Left kidney (tissue), 2 donors: ENCODE measurements around the gene ZNF865. TPM values are rescaled to one million over a fixed set of nuclear protein-coding genes. Genes with fewer than 3 reads are reported as not detected.

Experiments used
- DNase-seq: peaks from one replicate; pipeline ENCODE4 v3.0.0-alpha.2; 2013
- polyA plus RNA-seq: library from polyadenylated mRNA; unstranded; fragments of 120-200 nt; gene quantifications from one replicate; pipeline ENCODE4 v1.2.1, GENCODE V29; 2013; ENCODE audit not compliant: insufficient read length

ZNF865 gene
- polyA plus RNA-seq, 1 donor: 6.3 TPM

DNA sequence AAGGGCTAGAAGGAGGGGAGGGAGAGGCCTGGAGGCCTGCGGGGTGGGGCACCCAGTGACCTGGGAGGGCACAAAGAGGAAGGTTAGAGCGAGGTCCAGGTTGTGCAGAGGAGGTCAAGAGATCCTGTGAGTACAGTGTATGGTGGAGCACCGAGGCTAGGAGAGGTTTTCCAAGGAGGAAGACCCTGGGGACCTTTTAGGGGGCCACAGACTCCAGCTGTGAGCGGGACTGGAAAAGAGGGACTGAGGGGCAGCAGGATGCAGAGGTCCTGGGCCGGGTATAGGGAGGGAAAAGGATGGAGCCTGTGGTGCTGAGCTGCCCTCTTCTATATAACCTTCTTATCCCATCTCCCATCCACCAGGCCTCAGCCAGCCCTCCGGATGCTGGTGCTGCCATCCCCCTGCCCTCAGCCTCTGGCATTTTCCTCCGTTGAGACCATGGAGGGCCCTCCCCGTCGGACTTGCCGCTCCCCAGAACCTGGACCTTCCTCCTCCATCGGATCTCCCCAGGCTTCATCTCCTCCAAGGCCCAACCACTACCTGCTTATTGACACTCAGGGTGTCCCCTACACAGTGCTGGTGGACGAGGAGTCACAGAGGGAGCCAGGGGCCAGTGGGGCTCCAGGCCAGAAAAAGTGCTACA is 38.9 kb downstream of the ZNF865 start:
- no peak for DNase-seq

- DNase-seq: no peak
Measured at GRCh38 chr19:55644842-55645511, 39.5 kb downstream of the ZNF865 start.

DNA sequence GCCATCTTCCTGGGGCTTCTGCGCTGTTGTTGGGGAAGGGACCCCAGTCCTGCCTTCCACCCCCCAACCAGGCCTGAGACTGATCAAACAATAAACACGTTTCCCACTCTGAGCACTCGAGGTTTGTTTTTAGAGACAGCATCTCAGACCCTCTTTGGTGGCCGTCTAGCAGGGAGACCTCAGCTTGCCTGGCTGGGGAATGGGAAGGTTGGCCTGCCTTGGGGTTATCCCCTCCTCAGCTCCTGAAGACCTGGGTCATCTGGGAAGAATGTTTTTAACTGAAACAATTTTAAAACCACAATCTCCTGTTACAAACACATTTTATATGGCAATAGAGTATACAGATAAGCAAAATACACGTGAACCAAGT is 40.0 kb downstream of the ZNF865 start:
- no peak for DNase-seq

DNA sequence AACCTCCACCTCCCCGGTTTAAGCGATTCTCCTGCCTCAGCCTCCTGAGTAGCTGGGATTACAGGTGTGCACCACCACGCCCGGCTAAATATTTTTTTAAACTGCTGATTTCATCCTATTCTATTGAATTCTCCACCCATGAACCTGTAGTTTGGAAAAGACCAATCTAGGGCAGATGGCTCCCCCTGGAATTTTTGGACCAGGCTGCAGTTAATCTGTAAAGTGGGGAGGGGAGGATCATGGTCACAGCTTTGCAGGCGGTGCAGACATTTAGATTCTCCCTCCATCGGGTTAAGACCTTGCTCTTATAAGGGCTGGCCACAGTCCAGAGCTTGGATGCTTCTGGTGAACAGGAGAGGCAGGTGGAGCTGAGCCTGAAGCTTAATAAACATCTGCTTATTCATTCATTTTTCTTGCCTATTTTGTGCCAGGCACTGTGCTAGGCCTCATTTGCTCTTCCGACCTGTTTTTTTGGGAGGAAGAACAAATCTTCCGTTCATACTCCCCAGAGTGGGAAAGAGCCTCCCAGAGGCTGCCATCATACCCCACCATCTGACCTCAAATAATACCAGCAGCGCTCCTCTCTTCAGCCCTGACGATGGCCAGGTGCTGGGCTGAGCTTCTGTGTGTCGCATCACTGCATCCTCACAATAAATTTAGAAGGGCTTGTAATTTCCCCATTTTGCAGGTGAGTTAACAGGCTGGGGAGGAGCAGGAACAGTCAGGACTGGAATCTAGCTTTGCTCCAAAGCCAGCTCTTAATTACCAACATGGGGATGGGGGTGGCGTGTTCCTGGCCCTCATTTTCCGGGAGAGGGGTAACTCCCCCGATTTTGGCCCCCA is 41.7 kb downstream of the ZNF865 start:
- no peak for DNase-seq

DNA sequence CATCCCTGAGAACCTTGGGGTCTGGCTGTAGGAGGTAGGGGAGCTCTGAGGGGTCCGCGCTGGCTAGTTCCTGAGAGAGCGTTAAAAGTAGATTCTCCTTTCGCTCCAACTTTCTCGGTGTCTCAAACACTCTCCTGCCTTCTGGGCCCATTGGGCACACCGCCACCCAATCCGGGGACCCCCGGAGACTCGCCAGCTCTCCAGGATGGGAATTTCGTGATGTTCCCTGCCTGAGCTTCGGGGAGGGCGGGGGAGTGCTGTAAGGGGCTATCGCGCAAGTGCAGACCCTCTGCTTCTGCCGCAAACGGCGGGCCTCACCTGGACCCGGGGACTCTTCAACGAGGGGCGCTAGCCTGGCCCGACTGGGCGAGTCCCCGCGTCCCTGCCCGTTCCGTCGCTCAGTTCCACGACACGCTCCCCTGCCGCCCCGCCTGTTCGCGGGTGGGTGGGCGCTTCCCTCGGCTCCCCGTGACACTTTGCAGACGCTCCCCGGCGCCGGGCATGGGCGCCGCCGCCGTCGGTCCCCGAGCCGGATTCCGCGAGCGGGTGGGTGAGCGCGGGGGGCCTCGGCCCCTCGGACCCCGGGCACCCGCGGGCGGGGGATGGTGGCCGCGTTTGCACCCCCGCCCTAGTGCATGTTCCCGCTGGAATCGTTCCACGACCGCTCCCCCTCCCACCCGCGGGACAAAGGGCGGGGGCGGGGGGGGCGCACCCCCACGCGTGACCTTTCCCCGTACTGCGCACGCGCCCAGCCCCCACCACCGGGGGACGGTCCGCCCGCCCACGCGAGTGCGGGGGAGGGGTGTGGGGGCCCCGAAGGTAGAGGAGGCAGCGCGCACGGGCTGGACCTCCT is 42.5 kb downstream of the ZNF865 start, which contains the start of gene CCDC106:
TSS of gene CCDC106 (plus strand) at position 481 of the 853 bp plus-strand sequence. CDS start 835 bp downstream, outside the sequence.
- peak; percentile 75 for DNase-seq

- no peak for DNase-seq
Measured at GRCh38 chr19:55648585-55649267, 43.3 kb downstream of the ZNF865 start.

DNA sequence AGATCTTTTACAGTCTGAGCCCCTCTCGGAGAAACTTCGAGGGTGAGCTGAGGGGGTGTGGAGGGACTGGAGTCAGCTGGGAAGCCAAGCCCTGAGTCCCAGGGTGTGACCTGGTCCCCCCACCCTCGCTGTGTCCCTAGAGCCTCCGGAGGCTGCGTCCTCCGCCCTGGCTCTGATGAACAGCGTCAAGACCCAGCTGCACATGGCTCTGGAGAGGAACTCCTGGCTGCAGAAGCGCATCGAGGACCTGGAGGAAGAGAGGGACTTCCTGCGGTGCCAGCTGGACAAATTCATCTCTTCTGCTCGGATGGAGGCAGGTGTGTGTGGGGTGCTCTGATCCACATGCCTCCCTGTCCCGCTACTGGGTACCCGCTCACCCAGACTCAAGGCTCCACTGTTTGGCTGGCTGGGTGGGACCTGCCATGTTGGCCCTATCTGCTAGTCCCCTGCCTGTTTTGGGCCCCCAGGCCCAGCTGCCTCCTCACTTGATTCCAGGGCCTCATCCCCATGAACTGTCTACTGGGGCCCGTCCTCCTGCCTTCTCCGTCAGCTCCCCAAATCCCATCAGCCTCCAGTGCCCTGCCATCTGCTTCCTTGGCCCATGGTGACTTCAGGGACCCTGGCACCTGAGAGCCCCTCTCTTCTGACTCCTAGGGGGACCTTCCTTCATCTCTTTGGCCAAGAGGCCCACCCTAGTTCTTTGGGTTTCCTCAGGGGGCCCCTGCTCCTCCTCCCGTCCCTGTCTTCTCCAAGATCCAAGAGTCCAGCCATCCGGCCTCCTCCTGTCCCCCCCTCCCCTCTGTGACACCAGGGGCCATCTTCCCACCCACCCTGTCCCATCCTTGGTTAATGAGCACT is 44.0 kb downstream of the ZNF865 start:
- DNase-seq: no peak

GRCh38 chr19:55650126-55650557 is 44.7 kb downstream of the ZNF865 start:
- DNase-seq: no peak

GRCh38 chr19:55650602-55651230 is 45.3 kb downstream of the ZNF865 start:
- DNase-seq: no peak

DNA sequence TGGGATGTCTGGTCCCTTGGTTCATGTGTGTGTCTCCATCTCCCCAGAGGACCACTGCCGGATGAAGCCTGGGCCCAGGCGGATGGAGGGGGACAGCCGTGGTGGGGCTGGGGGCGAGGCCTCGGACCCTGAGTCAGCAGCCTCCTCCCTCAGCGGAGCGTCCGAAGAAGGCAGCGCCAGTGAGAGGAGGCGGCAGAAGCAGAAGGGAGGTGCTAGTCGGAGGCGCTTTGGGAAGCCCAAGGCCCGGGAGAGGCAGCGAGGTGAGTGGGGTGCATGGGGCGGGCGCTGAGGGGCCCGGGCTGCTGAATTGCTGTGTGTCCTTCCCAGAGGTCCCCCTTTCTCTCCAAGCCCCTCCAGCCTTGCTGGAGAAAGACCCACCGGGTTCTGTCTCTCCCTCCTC is 45.8 kb downstream of the ZNF865 start:
- no peak for DNase-seq

GRCh38 chr19:55652311-55653128 is 47.1 kb downstream of the ZNF865 start:
- DNase-seq: no peak

DNA sequence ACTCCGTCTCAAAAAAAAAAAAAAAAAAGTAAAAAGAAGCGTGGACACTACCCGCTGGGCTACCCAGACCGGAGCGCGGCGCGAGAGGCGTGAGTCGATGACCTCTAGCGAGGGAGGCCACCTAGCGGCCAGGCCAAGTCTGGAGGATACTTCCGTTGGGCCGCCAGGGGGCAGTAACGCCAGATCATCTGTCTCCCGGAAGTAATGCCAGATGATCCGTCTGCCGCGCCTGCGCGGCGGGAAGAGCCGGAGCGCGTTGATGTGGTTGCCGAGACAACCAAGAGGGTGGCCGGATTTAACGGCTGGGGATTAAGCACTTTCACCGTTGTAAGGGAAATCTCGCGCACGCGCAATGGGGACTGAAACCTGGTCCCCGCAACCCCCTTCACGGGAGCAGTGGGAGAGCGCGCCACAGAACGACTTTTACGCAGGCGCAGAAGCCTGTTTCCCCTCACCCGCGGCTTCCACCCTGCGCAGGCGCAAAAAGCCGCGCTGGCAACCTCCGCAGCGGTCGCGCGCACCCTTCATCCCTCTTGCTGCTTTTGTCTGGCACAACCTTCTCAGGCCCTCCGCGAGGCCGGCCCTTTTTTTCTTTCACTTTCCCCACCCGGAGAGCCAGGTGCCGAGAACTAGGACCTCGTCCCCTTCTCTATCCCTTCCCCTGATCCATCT is 48.3 kb downstream of the ZNF865 start:
- DNase-seq: peak; percentile 99

GRCh38 chr19:55654323-55654867 is 48.9 kb downstream of the ZNF865 start:
- peak; percentile 100 for DNase-seq

GRCh38 chr19:55654868-55655647 is 49.6 kb downstream of the ZNF865 start, which contains the start of gene U2AF2:
Gene U2AF2, plus strand, starts transcription at chr19:55655035. Its CDS starts 70 bp downstream, at chr19:55655105.
- peak; percentile 91 for DNase-seq

DNA sequence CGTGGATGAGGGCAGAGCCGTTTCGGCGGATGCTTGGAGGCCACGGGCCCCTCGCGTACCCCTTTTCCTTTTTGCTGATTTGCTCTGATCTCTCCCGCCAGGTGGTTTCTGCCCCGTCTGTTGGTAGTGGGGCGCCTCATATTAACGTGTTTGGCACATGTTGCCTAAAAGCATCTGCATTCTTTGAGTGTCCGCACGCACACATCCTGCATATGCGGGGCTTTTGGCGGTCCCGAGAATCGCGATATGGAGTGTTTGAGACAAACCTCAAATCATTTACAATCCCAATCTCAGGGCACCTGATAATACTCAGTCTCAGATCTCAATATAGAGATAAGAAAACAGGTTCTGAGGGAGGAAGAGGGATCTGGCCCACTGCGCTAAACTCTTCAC is 50.2 kb downstream of the ZNF865 start:
- DNase-seq: no peak

- no peak for DNase-seq
Measured at GRCh38 chr19:55656552-55656951, 51.1 kb downstream of the ZNF865 start.
